Neural progenitor cell (in vitro differentiated cells): Measurements from ENCODE around the gene PLEKHM1.

ENCODE experiments used
- CTCF ChIP-seq: fragments of 200-600 bp; sonication (generic); IDR thresholded peaks from 2 replicates; pipeline ENCODE4 v1.5.1; 2017; ENCODE audit warnings: antibody characterized with exemption, mild to moderate bottlenecking
- EZH2 ChIP-seq: fragments of 200-600 bp; sonication (generic); IDR thresholded peaks from 2 replicates; pipeline ENCODE4 v1.6.1; 2017; ENCODE audit warnings: antibody characterized with exemption, mild to moderate bottlenecking, moderate library complexity

- TF ChIP-seq CTCF (no peak), EZH2 (no peak)
Observed at GRCh38 chr17:45393411-45393810, 97.1 kb downstream of the PLEKHM1 start.
